ENCODE data around the gene OXER1.

- TF ChIP-seq CTCF (IDR thresholded peaks at IDR 0.05) (no peak), POLR2A (IDR thresholded peaks at IDR 0.05) (no peak)
Measured at GRCh38 chr2:42775186-42775585, 11.3 kb upstream of the OXER1 start.
